IPS DF 4.7 (cell line): ENCODE measurements around the gene ZDHHC22.
A peak's percentile ranks its signal among the peaks of the same experiment; 100 is the strongest.

Experiments
- DNase-seq: peaks from one replicate; pipeline ENCODE4 v3.0.0-alpha.2; 2013; ENCODE audit warnings: low spot score; ENCODE audit errors: extremely low read depth

Gene ZDHHC22

GRCh38 chr14:77128414-77128891 lies 13.1 kb downstream of the ZDHHC22 start:
- no peak for DNase-seq

- DNase-seq, result no peak
These were observed 15.1 kb downstream of the ZDHHC22 start for GRCh38 chr14:77126461-77126990.

GRCh38 chr14:77125823-77126325 lies 15.7 kb downstream of the ZDHHC22 start:
- no peak for DNase-seq

DNA sequence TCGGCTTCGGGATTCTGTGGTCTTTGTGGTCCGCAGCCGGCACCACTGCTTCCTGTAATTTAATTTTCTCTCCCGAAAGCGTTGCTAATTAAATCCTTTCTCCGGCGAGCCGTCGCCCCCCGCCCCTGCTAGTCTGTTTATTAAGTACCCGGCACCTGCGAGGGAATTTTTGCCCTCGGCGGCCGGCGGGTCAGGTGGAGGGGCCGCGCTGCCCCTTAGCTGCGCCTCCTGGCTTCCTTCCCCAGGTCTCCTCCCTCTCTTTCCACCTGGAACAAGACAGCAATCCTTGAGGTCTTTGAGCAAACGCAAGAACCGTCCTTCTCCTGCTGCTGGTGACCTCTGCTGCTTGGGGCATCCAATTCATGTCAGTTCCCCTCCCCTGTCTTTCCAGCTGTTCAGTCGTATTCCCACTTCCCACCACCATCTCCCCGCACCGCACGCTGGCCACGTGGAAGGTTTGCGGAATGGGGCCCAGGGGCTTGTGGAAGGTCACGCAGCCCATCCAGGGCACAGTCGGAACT lies 16.2 kb downstream of the ZDHHC22 start:
- no peak for DNase-seq

GRCh38 chr14:77124345-77125280 lies 17.0 kb downstream of the ZDHHC22 start:
- no peak for DNase-seq

DNA sequence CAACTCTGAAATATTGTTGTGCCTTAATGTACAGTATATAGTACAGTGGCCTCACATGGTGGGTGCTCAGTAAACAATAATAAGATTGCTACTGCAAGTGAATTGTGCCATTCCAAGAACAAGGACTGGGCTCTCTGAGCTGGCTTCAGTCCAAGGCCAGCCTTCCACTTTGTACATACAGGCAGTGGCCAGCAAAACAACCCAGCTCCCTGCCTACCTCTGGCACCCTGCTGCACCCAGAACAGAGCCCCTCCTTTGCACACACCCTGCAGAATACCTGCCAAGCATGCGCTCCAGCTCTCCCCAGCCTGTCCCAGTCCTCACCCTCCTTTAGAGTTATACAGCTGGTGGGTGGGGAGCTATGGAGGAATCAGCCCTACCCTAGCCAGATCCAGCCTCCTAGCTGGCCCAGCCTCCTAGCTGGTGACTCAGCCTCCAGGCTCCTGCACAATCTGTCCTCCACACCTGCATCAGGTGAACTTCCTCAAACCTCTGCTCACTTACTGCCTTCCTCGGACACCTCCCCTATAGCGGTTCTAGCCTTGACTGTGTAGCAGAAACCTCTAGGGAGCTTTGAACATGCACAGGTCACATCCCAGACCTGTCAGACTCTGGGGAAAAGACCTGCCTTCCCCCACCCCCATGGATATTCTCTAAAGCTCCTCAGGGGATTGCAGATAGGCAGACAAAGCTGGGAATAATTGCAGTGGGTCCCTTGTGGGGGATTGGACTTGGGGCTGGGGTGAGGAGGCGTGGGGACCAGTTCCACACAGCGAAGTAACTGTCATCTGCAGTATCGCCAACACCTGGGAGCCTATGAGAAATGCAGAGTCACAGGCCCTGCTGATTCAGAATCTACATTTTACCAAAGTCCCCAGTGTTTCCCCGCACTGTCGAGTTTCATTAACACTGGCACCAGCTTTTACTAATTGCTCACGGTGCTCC lies 17.9 kb downstream of the ZDHHC22 start:
- DNase-seq, result no peak

- no peak for DNase-seq
These were observed 19.0 kb downstream of the ZDHHC22 start for GRCh38 chr14:77122526-77123125.

GRCh38 chr14:77120771-77121743 lies 20.5 kb downstream of the ZDHHC22 start:
- no peak for DNase-seq

DNA sequence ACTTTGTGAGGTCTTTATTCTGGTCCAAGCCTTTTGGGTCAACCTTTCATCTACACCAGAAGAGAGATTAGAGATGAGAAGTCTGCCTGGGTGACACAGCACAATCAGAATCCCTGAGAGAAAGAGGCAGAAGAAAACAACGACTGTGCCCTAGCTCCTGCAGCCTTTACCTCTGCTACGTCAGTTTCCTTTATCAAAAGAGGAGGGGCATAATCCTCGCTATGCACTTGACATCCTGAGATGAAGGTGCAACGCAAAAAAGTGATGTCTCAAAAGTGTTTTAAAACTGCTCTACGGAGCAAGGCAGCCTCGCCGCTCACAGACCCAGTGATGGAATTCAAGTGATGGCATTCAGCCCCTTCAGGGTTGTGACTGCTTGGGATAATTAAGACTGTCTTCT lies 21.7 kb downstream of the ZDHHC22 start:
- no peak for DNase-seq

DNA sequence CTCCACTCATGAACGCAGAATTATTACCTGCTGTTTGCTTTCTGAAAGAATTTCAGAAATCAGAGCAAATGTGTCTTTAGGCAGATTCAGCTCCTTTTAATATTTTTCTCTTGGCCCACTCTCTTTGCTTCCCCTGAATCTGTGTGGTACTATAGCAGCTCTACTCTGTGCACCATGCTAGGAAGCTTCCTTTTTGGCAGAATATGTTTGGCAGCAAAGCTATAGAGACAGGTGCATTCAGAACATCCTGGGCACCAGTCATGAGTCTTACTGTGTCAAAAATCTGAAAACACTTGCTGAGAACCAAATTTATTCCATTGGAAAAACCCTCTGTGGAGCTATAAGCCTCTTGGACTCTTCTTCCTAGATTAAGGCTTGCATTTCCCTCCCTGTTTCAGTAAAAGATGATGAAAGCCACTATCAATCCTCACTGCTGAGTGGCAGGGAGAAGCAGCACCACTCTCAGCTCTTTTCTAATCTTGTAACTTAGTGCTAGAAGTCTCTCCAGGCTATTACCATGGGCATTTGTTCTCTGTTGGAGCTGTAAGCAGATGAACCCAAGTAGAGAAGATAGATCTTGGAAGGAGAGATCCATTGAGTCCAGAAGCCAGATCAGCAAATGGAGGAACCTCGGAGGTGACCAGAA lies 25.3 kb downstream of the ZDHHC22 start:
- DNase-seq, result no peak

DNA sequence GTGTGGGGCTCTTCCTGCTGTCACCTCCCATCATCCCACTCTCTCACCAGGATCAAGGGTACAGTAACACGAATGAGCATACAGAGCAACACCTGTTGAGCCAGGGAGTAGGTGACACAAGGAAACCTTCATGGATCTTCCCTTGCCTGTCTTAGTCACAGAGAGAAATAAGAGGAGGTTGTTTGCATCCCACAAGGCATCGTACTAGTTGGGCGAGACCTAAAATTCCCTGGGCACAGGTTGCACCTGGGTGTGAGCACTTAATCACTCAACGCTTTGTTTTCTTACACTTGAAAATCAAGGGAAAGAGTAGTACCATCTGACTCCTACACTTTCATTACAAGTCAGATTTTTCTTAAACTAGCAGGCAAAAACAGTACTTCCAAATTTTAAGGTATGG lies 27.0 kb downstream of the ZDHHC22 start:
- no peak for DNase-seq

- no peak for DNase-seq
These were observed 27.9 kb downstream of the ZDHHC22 start for GRCh38 chr14:77113644-77114043.

DNA sequence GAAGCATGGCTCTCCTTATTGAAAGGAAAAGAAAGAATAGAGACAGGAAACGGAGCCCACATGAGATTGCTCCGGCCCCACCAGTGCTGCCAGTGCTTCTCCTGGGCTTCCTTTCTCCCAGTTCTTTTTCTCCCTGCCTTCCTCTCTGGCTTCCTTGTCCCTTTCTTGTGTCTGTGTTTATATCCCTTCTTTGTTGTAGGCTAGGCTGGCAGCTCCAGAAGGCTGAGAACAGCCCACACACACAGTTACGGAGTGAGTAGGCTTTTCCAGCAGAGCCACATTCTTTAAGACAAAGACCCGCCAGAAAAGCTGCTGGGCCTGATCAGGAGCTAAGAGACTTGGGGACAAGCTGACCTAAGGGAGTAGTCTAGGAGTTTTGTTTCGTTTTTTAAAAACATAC lies 30.6 kb downstream of the ZDHHC22 start:
- DNase-seq, result peak; percentile 69

- no peak for DNase-seq
These were observed 31.3 kb downstream of the ZDHHC22 start for GRCh38 chr14:77110286-77110685.

GRCh38 chr14:77109656-77110055 lies 31.9 kb downstream of the ZDHHC22 start:
- DNase-seq, result no peak

DNA sequence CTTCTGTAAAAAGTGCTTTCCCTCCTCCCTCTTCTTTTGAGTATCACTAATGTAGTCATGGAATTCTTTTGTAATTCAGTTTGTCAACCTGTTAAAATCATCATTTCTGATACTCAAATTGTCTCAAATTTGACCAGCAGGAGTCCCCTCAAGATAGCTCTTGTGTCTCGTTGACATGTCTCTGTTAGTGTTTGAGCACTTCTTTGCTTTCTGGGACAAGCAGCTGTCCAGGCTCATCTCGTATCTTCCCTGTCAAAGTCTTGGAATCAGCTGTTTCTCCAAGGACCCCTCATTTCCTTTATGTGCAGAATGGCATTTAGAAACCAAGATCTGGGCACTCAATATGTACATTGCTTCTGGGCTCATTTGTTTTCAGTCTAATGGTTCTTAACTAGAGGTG lies 32.8 kb downstream of the ZDHHC22 start:
- no peak for DNase-seq

- no peak for DNase-seq
These were observed 34.4 kb downstream of the ZDHHC22 start for GRCh38 chr14:77107228-77107627.

GRCh38 chr14:77106666-77107065 lies 34.9 kb downstream of the ZDHHC22 start:
- DNase-seq, result no peak
